ENCODE data around the gene CLTCL1.

- TF ChIP-seq POLR2AphosphoS5 (IDR thresholded peaks at IDR 0.05; ENCODE audit: low read depth, low read length) (no peak), CTCF (IDR thresholded peaks at IDR 0.05) (no peak)
Observed at GRCh38 chr22:19137384-19138216, 153.9 kb downstream of the CLTCL1 start.
